HG02981 (cell line): ENCODE measurements around the gene CHST11.
A peak's percentile ranks its signal among the peaks of the same experiment; 100 is the strongest.

Experiments used
- ATAC-seq: cut with Tn5 transposase; IDR thresholded peaks from one replicate; pipeline ENCODE4 v1.9.1; 2021; ENCODE audit warnings: mild to moderate bottlenecking, moderate library complexity; ENCODE audit not compliant: unreplicated experiment

Gene CHST11

GRCh38 chr12:104746467-104747088, 289.8 kb downstream of the CHST11 start:
- no peak for ATAC-seq

GRCh38 chr12:104747330-104747729, 290.6 kb downstream of the CHST11 start:
- ATAC-seq: no peak

DNA sequence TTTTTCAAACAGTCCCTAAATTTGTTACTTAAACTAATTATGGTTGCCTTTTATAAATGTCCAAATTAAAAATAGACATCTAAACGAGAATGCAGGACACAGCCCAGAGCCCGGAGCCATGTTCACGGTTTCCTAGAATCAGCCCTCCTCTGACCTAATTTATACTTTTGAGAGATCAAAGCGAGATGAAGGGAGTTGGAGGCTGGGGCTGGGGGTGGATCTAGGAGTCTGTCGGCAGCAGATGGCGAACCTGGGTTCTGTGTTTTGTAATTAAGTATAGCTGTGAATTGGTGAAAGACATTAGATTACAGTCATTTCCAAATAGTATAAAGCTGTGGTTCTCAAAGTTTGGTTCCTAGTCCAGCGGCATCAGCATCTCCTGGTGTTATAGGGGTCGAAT, 291.2 kb downstream of the CHST11 start:
- ATAC-seq: no peak

DNA sequence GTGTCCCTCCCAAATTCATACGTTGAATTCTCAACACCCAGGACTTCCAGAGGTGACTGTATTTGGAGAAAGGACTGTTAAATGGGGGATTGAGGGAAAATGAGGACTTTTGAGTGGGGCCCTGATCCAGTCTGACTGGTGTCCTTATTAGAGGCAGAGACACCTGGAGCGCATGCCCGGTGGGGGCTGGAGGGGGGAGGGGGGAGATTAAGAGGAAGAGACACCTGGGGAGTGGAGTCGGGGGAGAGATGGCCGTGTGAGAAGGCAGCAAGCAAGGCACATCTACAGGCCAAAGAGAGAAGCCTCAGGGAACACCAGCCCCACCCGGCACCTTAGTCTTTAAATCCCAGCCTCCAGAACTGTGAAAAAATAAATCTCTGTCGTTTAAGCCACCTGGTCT, 291.6 kb downstream of the CHST11 start:
- ATAC-seq: no peak

GRCh38 chr12:104748790-104749189, 292.0 kb downstream of the CHST11 start:
- no peak for ATAC-seq

- no peak for ATAC-seq
Observed at GRCh38 chr12:104749545-104749944, 292.8 kb downstream of the CHST11 start.

DNA sequence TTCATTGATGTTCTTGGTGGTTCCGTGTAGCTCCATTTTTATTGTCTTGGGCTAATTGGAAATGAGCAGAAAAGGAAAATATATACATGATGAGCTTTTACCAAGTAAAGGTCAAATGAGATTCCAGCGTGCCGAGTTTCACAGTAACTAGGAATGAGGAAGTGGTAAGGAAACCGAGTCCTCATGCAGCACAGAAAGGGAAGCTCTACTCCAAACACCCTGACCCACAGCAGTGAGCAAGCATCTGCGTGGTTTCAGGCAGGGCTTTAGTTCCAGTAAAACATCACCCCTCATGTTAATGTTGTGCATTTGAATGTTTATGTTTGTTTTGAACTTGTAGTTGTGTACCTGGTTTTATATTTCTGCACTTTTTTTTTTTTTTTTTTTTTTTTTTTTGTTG, 293.3 kb downstream of the CHST11 start:
- peak; percentile 55 for ATAC-seq

DNA sequence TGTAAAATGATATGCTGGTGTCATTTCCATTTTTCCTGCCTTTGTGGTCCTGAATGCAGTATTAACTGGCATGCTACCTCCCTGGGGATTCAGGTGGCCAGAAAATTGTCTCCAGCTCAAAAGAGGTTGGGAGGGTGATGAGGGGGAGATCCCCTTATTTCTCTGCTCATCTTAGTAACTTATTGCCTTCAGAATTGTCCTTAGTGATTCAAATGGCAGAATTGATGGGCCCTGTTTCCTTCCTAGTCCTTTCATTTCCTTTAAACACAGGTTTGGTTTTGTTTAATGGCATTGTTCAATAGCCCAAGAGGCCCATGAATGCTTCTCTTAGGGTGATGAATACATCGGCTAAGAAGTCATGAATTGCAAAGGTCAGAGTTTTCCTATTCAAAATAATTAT, 294.4 kb downstream of the CHST11 start:
- ATAC-seq: peak; percentile 31

DNA sequence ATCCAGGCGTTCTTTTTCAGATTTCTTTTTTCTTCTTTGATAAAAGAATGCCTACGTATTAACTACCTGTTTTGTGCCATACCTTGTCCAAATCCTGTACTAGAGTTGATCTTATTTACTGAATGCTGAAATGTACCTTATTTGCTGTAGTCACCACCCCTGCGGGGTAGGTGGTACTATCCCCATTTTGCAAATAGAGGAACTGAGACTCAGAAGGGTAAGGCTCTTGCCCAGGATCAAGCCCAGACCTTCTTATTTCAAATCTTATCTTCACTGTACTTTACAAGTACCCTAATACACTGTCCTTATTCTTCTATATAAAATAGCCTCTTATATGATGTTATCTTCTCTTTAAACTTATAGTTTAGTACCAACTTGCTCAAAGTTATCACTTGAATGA, 294.8 kb downstream of the CHST11 start:
- peak; percentile 72 for ATAC-seq

GRCh38 chr12:104752016-104752415, 295.3 kb downstream of the CHST11 start:
- ATAC-seq: no peak

- no peak for ATAC-seq
Observed at GRCh38 chr12:104752881-104753280, 296.1 kb downstream of the CHST11 start.

DNA sequence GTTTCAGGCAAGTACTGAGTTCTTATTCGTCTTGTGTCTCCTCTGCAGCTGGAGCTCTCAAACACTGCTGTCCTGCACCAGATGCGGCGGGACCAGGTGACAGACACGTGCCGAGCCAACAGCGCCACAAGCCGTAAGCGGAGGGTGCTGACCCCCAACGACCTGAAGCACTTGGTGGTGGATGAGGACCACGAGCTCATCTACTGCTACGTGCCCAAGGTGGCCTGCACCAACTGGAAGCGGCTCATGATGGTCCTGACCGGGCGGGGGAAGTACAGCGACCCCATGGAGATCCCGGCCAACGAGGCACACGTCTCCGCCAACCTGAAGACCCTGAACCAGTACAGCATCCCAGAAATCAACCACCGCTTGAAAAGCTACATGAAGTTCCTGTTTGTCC, 300.2 kb downstream of the CHST11 start:
- no peak for ATAC-seq

- no peak for ATAC-seq
Observed at GRCh38 chr12:104758771-104759170, 302.0 kb downstream of the CHST11 start.

- ATAC-seq: no peak
Observed at GRCh38 chr12:104761091-104761490, 304.3 kb downstream of the CHST11 start.

GRCh38 chr12:104761611-104762010, 304.9 kb downstream of the CHST11 start:
- ATAC-seq: no peak

DNA sequence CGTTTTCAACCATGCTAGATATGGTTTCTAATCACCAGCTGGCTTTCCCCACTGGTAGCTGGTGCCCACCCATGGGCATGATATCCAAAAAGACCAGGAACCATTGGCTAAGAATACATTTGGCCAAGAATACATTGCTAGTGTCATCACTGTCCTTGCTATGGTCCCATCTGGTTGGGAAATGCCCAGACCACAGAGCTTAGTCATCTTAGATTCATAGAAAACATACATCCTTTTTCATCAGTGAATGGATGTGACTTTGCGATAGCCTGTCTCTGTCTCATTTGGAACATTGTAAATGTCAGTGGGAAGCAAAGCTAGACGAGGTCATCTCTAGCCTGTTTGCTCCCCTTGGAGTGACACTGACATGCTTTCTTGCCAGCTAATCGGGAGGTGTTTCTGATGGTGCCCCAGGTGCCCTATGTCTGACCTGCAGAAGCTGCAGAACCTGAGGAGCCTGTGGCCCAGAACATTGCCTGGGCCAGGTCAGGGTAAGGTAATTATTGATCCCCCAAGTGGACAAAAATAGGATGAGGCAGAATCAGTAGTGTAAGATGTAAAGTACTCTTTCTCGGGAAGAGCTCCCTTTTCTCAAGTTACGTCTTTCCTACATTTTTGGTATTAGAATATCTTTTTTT, 306.5 kb downstream of the CHST11 start:
- ATAC-seq: peak; percentile 45

DNA sequence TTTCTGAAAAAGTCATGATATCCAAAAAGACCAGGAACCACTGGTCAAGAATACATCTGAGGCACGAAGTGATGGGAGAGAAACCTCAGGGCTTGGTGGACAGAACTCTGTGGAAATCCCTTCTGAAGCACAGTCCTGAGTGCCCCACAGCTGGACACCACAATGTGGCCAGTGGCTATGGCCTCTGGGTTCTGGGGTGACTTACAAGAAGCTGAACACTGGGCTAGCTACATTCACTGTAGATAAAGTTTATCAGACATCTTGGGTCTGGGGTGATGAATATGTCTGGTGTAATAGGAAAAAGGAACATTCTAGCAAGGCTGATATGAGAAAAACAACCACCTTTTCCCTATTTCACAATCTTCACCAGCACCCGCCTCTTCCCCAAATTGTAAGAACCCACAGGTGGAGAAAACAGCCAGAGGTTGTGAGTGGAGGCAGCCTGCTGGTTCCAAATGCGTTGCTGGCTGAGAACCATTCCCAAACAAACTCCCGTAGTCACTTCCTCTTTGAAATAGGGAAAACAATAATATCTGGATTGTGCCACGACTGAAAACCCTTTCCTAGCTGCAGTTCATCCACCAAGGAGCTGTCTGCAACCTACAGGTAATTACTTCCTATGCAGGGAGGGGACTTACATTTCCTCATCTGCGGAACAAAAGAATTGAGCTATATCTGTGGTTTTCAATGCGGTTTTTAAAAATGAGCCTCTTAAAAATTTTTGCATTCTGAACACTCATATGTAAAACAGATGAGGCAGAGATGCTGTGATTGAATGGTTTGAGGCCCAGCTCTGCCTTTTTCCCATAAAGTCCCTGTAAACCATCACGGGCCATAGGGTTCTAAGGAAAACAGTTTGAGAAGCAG, 307.7 kb downstream of the CHST11 start:
- no peak for ATAC-seq

DNA sequence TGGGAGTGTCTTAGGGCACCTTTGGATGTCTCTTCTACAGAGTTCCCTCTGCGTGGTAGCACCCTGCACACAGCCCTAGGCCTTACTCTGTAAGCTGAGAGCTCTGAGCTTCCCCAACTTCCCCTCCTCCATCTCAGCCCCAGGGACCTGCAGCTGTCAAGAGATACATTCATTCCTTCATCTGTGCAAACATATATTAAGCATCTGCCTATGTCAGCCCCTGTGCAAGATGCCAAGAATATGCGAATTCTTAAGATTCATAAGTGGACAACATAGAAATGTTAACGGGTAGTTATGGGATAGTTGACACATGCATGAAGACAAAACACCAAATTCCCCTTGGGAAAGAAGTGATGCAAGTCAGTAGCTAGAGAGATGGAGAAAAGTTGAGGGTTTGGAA, 310.5 kb downstream of the CHST11 start:
- no peak for ATAC-seq

- no peak for ATAC-seq
Observed at GRCh38 chr12:104768033-104768432, 311.3 kb downstream of the CHST11 start.

GRCh38 chr12:104769144-104769561, 312.4 kb downstream of the CHST11 start:
- no peak for ATAC-seq

DNA sequence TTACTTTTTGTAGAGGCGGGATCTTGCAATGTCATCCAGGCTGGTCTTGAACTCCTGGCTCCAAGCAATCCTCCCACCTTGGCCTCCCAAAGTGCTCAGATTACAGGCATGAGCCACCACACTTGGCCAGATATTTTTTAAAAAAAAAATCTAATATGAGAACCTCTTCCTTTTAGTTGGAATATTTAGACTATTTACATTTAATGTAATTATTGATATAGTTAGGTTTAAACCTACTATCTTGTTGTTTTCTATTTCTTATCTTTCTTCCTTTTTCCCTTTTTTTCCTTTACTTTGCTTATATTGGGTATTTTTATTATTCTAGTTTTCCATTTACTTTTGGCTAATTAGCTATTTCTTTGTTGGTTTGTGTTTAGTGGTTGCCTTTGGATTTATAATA, 315.6 kb downstream of the CHST11 start:
- ATAC-seq: no peak

- no peak for ATAC-seq
Observed at GRCh38 chr12:104775731-104776231, 319.0 kb downstream of the CHST11 start.
